Fibroblast of the aortic adventitia (primary cell): ENCODE data around the gene PVALEF. TPM values are rescaled to one million over a fixed set of nuclear protein-coding genes. Genes with fewer than 3 reads are reported as not detected.

Experiments used
- DNase-seq: peaks from one replicate; pipeline ENCODE4 v3.0.0-alpha.2; 2010; ENCODE audit warnings: low read depth
- H3K4me3 ChIP-seq: 2 replicates; pipeline ENCODE4 v1.5.1; 2011; ENCODE audit warnings: low read depth, mild to moderate bottlenecking, control low read depth, low read length, moderate library complexity
- total RNA-seq: library from RNA; depleted of rRNA; stranded (reverse); fragments of >200 nt; gene quantifications from 2 replicates; pipeline ENCODE4 v1.2.3, GENCODE V29; 2012; ENCODE audit warnings: low replicate concordance
- TF ChIP-seq, protein P1 (sequence below): IDR thresholded peaks from 2 replicates; pipeline ENCODE4 v1.5.1; 2011; ENCODE audit warnings: mild to moderate bottlenecking, low read length, control low read depth, inconsistent platforms; ENCODE audit not compliant: insufficient read depth

The PVALEF gene
- total RNA-seq, 1 donor, result not detected

- no peak for DNase-seq
- TF ChIP-seq, protein P1, sequence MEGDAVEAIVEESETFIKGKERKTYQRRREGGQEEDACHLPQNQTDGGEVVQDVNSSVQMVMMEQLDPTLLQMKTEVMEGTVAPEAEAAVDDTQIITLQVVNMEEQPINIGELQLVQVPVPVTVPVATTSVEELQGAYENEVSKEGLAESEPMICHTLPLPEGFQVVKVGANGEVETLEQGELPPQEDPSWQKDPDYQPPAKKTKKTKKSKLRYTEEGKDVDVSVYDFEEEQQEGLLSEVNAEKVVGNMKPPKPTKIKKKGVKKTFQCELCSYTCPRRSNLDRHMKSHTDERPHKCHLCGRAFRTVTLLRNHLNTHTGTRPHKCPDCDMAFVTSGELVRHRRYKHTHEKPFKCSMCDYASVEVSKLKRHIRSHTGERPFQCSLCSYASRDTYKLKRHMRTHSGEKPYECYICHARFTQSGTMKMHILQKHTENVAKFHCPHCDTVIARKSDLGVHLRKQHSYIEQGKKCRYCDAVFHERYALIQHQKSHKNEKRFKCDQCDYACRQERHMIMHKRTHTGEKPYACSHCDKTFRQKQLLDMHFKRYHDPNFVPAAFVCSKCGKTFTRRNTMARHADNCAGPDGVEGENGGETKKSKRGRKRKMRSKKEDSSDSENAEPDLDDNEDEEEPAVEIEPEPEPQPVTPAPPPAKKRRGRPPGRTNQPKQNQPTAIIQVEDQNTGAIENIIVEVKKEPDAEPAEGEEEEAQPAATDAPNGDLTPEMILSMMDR, result no peak
- H3K4me3 ChIP-seq, result no peak overlapping the region
Measured at GRCh38 chr17:81132770-81133723, 32.3 kb upstream of the PVALEF start.

DNA sequence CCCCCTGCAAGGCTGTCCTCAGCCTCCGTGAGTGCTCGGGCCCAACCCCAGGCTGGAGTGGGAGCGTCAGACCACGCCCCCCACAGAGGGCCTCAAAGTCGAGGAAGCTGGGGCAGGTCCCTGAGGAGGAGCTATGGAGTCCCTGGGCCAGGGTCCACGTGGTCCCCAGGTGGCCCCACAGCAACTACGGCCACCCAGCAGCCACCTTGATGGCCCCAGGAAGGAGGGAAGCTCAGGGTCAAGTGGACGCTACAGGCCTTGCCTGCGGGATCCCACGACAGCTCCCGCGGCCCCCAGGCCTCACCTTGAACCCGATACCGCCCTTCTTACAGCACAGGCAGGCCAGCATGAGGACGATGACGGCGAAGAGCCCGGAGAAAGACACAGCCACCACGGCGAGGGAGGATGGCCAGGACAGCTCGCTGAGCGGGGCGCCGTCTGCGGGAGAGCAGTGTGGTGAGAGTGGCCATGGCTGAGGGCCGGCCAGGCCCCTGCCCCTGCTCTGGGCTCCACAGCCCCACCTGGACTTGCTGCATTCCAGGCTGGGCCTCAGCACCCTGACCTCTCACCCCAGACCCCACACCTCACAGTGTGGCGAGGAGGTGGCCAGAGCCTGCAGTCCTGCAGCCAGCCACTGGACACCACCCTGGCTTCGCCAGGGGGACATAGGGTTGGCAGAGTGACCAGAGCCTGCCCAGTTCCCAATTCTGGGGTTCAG is 31.1 kb upstream of the PVALEF start:
- TF ChIP-seq, protein P1, result no peak
- no peak for DNase-seq
- no peak overlapping the region for H3K4me3 ChIP-seq

DNA sequence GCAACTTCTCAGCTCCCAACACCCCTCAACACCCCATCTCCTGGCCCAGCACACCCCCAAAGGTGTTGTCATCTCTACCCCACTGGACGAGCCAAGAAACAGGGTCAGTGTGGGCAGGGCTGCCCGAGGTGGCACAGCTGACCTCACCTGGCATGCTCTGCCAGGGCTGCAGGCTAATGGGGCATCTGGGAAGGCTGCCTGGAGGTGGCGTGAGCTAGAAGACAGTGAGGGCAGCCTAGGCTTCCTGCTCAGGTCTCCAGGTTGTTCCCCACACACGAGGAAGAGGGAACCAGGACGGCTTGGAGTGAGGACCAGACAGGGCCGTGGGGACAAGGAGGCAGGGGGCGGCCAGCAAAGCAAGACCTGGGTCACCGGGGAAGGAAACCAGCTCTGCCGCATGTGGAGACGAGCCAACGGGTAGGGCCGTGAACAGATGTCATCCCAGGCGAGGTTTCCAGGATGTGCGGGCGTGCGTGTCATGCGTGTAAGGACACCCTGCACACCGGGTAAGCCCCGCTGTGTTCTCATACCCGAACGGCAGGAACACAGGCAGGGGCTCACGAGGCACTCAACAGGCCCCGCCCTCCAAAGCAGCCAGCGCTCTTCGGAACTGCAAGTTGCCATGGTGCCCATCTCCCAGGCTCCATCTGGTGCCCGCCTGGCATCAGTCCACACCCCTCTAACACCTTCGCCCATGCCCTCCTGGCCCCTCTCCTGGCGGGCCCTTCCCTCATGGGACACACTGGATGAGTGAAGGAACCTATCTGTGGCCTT is 29.6 kb upstream of the PVALEF start:
- DNase-seq, result no peak
- no peak overlapping the region for H3K4me3 ChIP-seq
- TF ChIP-seq, protein P1, result no peak

GRCh38 chr17:81136366-81136765 is 28.9 kb upstream of the PVALEF start:
- TF ChIP-seq, protein P1, result no peak
- DNase-seq, result no peak
- no peak overlapping the region for H3K4me3 ChIP-seq

DNA sequence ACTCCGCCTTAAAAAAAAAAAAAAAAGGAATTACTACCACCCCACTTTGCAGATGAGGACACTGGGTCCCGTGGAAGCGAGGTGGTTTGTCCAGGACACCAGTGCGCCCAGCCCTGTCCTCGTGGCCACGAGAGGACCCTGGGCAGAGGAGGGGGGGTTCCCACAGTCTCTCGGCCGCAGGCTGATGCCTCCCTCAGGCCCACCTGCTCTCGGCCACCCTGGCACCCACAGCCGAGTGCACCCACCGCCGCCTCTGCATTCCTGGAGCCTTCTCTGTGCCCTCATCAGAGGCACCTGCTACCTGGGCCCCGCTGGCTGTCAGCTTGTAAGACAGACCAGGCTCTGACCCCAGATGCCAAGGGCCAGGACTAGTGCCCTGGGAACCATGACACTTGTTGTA is 28.1 kb upstream of the PVALEF start:
- no peak overlapping the region for H3K4me3 ChIP-seq
- TF ChIP-seq, protein P1, result no peak
- no peak for DNase-seq

DNA sequence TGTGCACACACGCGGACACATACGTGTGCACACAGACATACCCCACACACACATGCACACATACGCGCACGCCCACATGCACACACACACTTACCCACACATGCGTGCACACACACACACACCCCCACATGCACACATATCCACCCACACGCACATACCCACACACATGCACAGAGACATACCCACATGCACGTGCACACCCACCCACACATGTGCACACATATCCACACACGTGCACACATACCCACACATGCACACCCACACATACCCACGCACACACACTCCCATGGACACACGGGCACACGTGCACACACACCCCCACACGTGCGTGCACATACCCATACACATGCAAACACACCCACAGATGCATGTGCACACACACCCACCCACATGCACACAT is 27.2 kb upstream of the PVALEF start:
- no peak overlapping the region for H3K4me3 ChIP-seq
- no peak for DNase-seq
- TF ChIP-seq, protein P1, result no peak
